Measurements from ENCODE around the gene SLC7A9. TPM values are rescaled to one million over a fixed set of nuclear protein-coding genes. Genes with fewer than 3 reads are reported as not detected.

The SLC7A9 gene
- total and polyA plus RNA-seq, 2 donors (not counting 1 experiment from before 2014, with no cell fraction given): 0.17 TPM; not detected in 1

DNA sequence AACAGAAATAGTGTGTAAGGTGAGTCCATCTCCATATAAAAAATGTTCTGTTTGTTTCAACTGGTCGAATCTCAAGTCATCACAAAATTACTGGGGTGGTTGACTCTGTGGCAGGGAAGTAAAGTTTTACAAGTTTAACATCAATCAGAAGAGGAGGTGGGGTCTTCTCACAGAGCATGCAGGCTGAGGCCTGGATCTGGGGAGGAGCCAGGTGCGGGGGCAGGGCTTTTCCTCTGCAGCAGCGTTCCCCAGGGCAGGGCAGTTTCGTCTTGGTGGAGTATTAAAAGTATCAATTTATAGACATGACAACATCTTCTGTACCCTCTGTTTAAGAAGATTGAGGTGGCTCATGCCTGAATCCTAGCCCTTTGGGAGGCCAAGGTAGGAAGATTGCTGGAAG is 68.8 kb downstream of the SLC7A9 start:
- Histone ChIP-seq H2AFZ (ENCODE audit: low read length) (no peak overlapping the region), H3K4me2 (ENCODE audit: extremely low read depth, insufficient read depth, low read length) (no peak overlapping the region), H3K9ac (ENCODE audit: insufficient read depth, low read length) (no peak overlapping the region), H3K27ac (ENCODE audit: insufficient read depth, low read length) (no peak overlapping the region), H3K27me3 (ENCODE audit: control insufficient read depth, insufficient read depth, low read length) (no peaks in the 10 kb centered on the region), H3K36me3 (ENCODE audit: control insufficient read depth, insufficient read depth, low read length) (no peaks in the 10 kb centered on the region), H3K4me1 (ENCODE audit: control insufficient read depth, extremely low read depth, insufficient read depth, low read length) (no peaks in the 10 kb centered on the region), H4K20me1 (ENCODE audit: control insufficient read depth, extremely low read depth, insufficient read depth, low read length) (no peaks in the 10 kb centered on the region), H3K79me2 (ENCODE audit: control insufficient read depth, insufficient read depth, low read length) (no peaks in the 10 kb centered on the region), H3K4me3 (replicated peaks in 1 of 4; ENCODE audit: control extremely low read depth in 1 of 4, insufficient read depth in 1 of 4, low read depth in 3 of 4, low read length in 4 of 4) (no peak overlapping the region), H3K9me3 (ENCODE audit: control insufficient read depth, insufficient read depth, low read depth, low read length) (no peaks in the 10 kb centered on the region)
- no peak for TF ChIP-seq CTCF (conservative IDR thresholded peaks at IDR 0.05 in 1 of 2, IDR thresholded peaks at IDR 0.05 in 1 of 2; ENCODE audit: low read depth in 1 of 2, low read length in 2 of 2)
- TF ChIP-seq EZH2 (IDR thresholded peaks at IDR 0.05; ENCODE audit: low read length, missing control alignments): no peak
- DNase-seq (ENCODE audit: low read depth in 2 of 2): no peak

GRCh38 chr19:32800191-32800590 is 69.4 kb downstream of the SLC7A9 start:
- no peak for TF ChIP-seq CTCF (conservative IDR thresholded peaks at IDR 0.05 in 1 of 2, IDR thresholded peaks at IDR 0.05 in 1 of 2; ENCODE audit: low read depth in 1 of 2, low read length in 2 of 2)
- no peak for TF ChIP-seq EZH2 (IDR thresholded peaks at IDR 0.05; ENCODE audit: low read length, missing control alignments)
- Histone ChIP-seq H3K9me3 (ENCODE audit: control insufficient read depth, insufficient read depth, low read depth, low read length) (no peaks in the 10 kb centered on the region), H3K4me1 (ENCODE audit: control insufficient read depth, extremely low read depth, insufficient read depth, low read length) (no peaks in the 10 kb centered on the region), H3K36me3 (ENCODE audit: control insufficient read depth, insufficient read depth, low read length) (no peaks in the 10 kb centered on the region), H3K79me2 (ENCODE audit: control insufficient read depth, insufficient read depth, low read length) (no peaks in the 10 kb centered on the region), H3K27me3 (ENCODE audit: control insufficient read depth, insufficient read depth, low read length) (no peaks in the 10 kb centered on the region), H3K27ac (ENCODE audit: insufficient read depth, low read length) (no peak overlapping the region), H4K20me1 (ENCODE audit: control insufficient read depth, extremely low read depth, insufficient read depth, low read length) (no peaks in the 10 kb centered on the region), H2AFZ (ENCODE audit: low read length) (no peak overlapping the region), H3K4me2 (ENCODE audit: extremely low read depth, insufficient read depth, low read length) (no peak overlapping the region), H3K9ac (ENCODE audit: insufficient read depth, low read length) (no peak overlapping the region), H3K4me3 (replicated peaks in 1 of 4; ENCODE audit: control extremely low read depth in 1 of 4, insufficient read depth in 1 of 4, low read depth in 3 of 4, low read length in 4 of 4) (no peak overlapping the region)
- no peak for DNase-seq (ENCODE audit: low read depth in 2 of 2)

DNA sequence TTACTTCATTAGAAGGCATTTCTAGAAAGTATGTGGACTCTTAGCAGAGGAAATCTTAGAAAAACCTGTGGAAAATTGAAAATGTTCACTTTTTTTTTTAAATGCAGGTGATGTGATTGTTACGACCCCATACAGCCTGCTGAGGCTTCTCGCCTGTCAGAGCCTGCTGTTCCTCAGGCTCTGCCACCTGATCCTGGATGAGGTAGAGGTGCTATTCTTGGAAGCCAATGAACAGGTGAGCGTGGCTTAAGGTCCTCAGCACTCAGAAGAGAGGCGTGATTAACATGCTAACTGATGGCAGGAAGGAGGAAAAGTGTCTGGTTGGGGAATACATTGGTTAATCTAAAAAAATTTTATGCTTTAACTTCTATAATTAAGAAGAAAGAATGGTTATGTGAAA is 71.4 kb downstream of the SLC7A9 start:
- no peaks in the 10 kb centered on the region for H3K79me2 ChIP-seq (ENCODE audit: control insufficient read depth, insufficient read depth, low read length)
- no peak overlapping the region for H3K27ac ChIP-seq (ENCODE audit: insufficient read depth, low read length)
- H4K20me1 ChIP-seq (ENCODE audit: control insufficient read depth, extremely low read depth, insufficient read depth, low read length): no peaks in the 10 kb centered on the region
- H2AFZ ChIP-seq (ENCODE audit: low read length): no peak overlapping the region
- no peaks in the 10 kb centered on the region for H3K27me3 ChIP-seq (ENCODE audit: control insufficient read depth, insufficient read depth, low read length)
- H3K4me1 ChIP-seq (ENCODE audit: control insufficient read depth, extremely low read depth, insufficient read depth, low read length): no peaks in the 10 kb centered on the region
- no peak overlapping the region for H3K9ac ChIP-seq (ENCODE audit: insufficient read depth, low read length)
- no peaks in the 10 kb centered on the region for H3K9me3 ChIP-seq (ENCODE audit: control insufficient read depth, insufficient read depth, low read depth, low read length)
- DNase-seq (ENCODE audit: low read depth in 2 of 2): no peak
- H3K36me3 ChIP-seq (ENCODE audit: control insufficient read depth, insufficient read depth, low read length): no peaks in the 10 kb centered on the region
- no peak overlapping the region for H3K4me3 ChIP-seq (replicated peaks in 1 of 4; ENCODE audit: control extremely low read depth in 1 of 4, insufficient read depth in 1 of 4, low read depth in 3 of 4, low read length in 4 of 4)
- no peak overlapping the region for H3K4me2 ChIP-seq (ENCODE audit: extremely low read depth, insufficient read depth, low read length)
- TF ChIP-seq CTCF (conservative IDR thresholded peaks at IDR 0.05 in 1 of 2, IDR thresholded peaks at IDR 0.05 in 1 of 2; ENCODE audit: low read depth in 1 of 2, low read length in 2 of 2) (no peak), EZH2 (IDR thresholded peaks at IDR 0.05; ENCODE audit: low read length, missing control alignments) (no peak)
